Transverse colon (tissue), 4 donors: Measurements from ENCODE around the gene PPFIA4. TPM values are rescaled to one million over a fixed set of nuclear protein-coding genes. Genes with fewer than 3 reads are reported as not detected.

Experiments used
- DNase-seq: peaks from one replicate; pipeline ENCODE4 v3.0.0-alpha.2; 2019
- H3K27ac ChIP-seq, 4 donors: fragments of 200-600 bp; sonication (generic); 2 replicates each; pipeline ENCODE4 v1.5.1; 2016 to 2018; ENCODE audit warnings: inconsistent platforms in 4 of 4
- H3K27me3 ChIP-seq: fragments of 200-600 bp; sonication (generic); 2 replicates; pipeline ENCODE4 v1.5.1; 2017; ENCODE audit warnings: inconsistent platforms
- H3K36me3 ChIP-seq, 4 donors: fragments of 200-600 bp; sonication (generic); 2 replicates each; pipeline ENCODE4 v1.5.1; 2017 to 2019; ENCODE audit warnings: inconsistent platforms in 4 of 4
- H3K4me1 ChIP-seq, 4 donors: fragments of 200-600 bp; sonication (generic); 2 replicates each; pipeline ENCODE4 v1.5.1; 2017 to 2020; ENCODE audit warnings: inconsistent platforms in 4 of 4
- H3K4me3 ChIP-seq, 4 donors: fragments of 200-600 bp; sonication (generic); 1 replicate in 1 of 4; 2 replicates in 3 of 4; pipeline versions ENCODE4 v1.5.1 to v1.6.1; 2017 to 2019; ENCODE audit warnings: inconsistent platforms in 4 of 4
- H3K9me3 ChIP-seq, 2 donors: fragments of 200-600 bp; sonication (generic); 2 replicates each; pipeline ENCODE4 v1.5.1; 2017 to 2019; ENCODE audit warnings: inconsistent platforms in 2 of 2
- CTCF ChIP-seq, 5 experiments: fragments of 200-600 bp in 3 of 5; fragments of 450-650 bp in 2 of 5; sonication (generic) in 3 of 5; IDR thresholded peaks; 1 replicate in 2 of 5; 2 replicates in 3 of 5; pipeline ENCODE4 v1.5.1; 2016 to 2017; ENCODE audit warnings: antibody characterized with exemption in 5 of 5, inconsistent platforms in 3 of 5, mild to moderate bottlenecking in 2 of 5, moderate library complexity in 1 of 5
- EP300 ChIP-seq: sonication (generic); formaldehyde crosslinking; IDR thresholded peaks from one replicate; pipeline ENCODE4 v1.6.1; 2017; ENCODE audit warnings: antibody characterized with exemption, low read depth
- POLR2A ChIP-seq: fragments of 450-650 bp; IDR thresholded peaks from one replicate; pipeline ENCODE4 v1.6.1; 2016; ENCODE audit warnings: antibody characterized with exemption, mild to moderate bottlenecking, moderate library complexity
- POLR2AphosphoS5 ChIP-seq, 3 donors: sonication (generic); formaldehyde crosslinking; IDR thresholded peaks; one replicate each; pipeline ENCODE4 v1.6.1; 2016; ENCODE audit warnings: antibody characterized with exemption in 3 of 3
- WGBS, 2 donors: methylation state at CpG; one replicate each; pipeline ENCODE4 v1.1.5; 2018; ENCODE audit warnings: low coverage in 1 of 2; 5-methylcytosine and 5-hydroxymethylcytosine counted together
- in situ Hi-C, 4 donors: fragments of 200-750 bp; cut with MboI; loops; one replicate each; pipeline versions ENCODE4 v1.15.0 to v1.15.1; 2017; ENCODE audit warnings: low sequenced_read_pairs in 3 of 4, low pct_ligation_motif_present in 1 of 4, low pct_unique_long_range_greater_than_20kb in 1 of 4
- intact Hi-C: fragments of 100-400 bp; cut with DNase I; formaldehyde crosslinking; loops from one replicate; pipeline ENCODE4 v1.15.1; 2023; ENCODE audit warnings: low total_unique reads
- total RNA-seq, 4 donors: library from RNA; depleted of rRNA; stranded (reverse); fragments of >200 nt; gene quantifications; one replicate each; pipeline ENCODE4 v1.1.0, GENCODE V29; 2016

PPFIA4 gene
- total RNA-seq, 4 donors from 2014 or later, result 0.41 to 1.1 (median 0.48) TPM; not detected in 1

GRCh38 chr1:203112475-203112874 lies 86.2 kb downstream of the PPFIA4 start:
- H3K27me3 ChIP-seq, result peaks cover 57% of the 10 kb centered on the region
- no peaks in the 10 kb centered on the region for H3K36me3 ChIP-seq
- no peaks in the 10 kb centered on the region for H3K9me3 ChIP-seq
- in situ Hi-C loops (loop anchor here in 1 of 4 donors (10.0 kb wide), 1 partner anchor 102 kb away; no protein-coding TSS in a partner anchor), intact Hi-C loops (no loop called here)
- WGBS, 2 donors, result 59% methylated on average over 2 of the region's 2 CpGs; no CpG with 5 or more reads in 1 of the 2 donors
- no peaks in the 10 kb centered on the region for H3K4me1 ChIP-seq
- H3K27ac ChIP-seq, result no peak overlapping the region
- TF ChIP-seq EP300 (no peak), CTCF (IDR thresholded peaks at IDR 0.05) (no peak), POLR2A (no peak), POLR2AphosphoS5 (IDR thresholded peaks at IDR 0.05) (peak in 1 of 3 donors; percentile 11)
- H3K4me3 ChIP-seq, result no peak overlapping the region
- DNase-seq, result no peak

GRCh38 chr1:203113308-203113707 lies 87.0 kb downstream of the PPFIA4 start:
- no peak for DNase-seq
- in situ Hi-C loops, result loop anchor here in 1 of 4 donors (10.0 kb wide), 1 partner anchor 101 kb away; no protein-coding TSS in a partner anchor
- H3K27me3 ChIP-seq, result peaks cover 57% of the 10 kb centered on the region
- H3K27ac ChIP-seq, result no peak overlapping the region
- TF ChIP-seq POLR2AphosphoS5 (IDR thresholded peaks at IDR 0.05), result no peak
- TF ChIP-seq CTCF (IDR thresholded peaks at IDR 0.05), result no peak
- TF ChIP-seq POLR2A, result no peak
- TF ChIP-seq EP300, result no peak
- WGBS, 2 donors, result 73 to 90% methylated on average over 2 to 4 of the region's 4 CpGs
- no peak overlapping the region for H3K4me3 ChIP-seq
- H3K36me3 ChIP-seq, result no peaks in the 10 kb centered on the region
- no peaks in the 10 kb centered on the region for H3K9me3 ChIP-seq
- intact Hi-C loops, result no loop called here
- H3K4me1 ChIP-seq, result peaks cover 0 to 7% (median 3%) of the 10 kb centered on the region in 4 donors

- in situ Hi-C loops (loop anchor here in 1 of 4 donors (10.0 kb wide), 1 partner anchor 101 kb away; no protein-coding TSS in a partner anchor), intact Hi-C loops (no loop called here)
- Histone ChIP-seq H3K36me3 (no peaks in the 10 kb centered on the region), H3K9me3 (no peaks in the 10 kb centered on the region), H3K27ac (no peak overlapping the region), H3K4me3 (no peak overlapping the region), H3K4me1 (peaks cover 0 to 7% (median 3%) of the 10 kb centered on the region in 4 donors), H3K27me3 (peaks cover 58% of the 10 kb centered on the region)
- DNase-seq, result no peak
- TF ChIP-seq EP300, result no peak
- TF ChIP-seq POLR2A, result no peak
- no peak for TF ChIP-seq POLR2AphosphoS5 (IDR thresholded peaks at IDR 0.05)
- no peak for TF ChIP-seq CTCF (IDR thresholded peaks at IDR 0.05)
- WGBS, 2 donors, result 60 to 73% methylated on average over 7 of the region's 7 CpGs
These were observed 87.9 kb downstream of the PPFIA4 start for GRCh38 chr1:203114202-203114601.

- H3K27me3 ChIP-seq, result peaks cover 62% of the 10 kb centered on the region
- no peak for DNase-seq
- TF ChIP-seq CTCF (IDR thresholded peaks at IDR 0.05) (no peak), POLR2A (no peak), EP300 (no peak), POLR2AphosphoS5 (IDR thresholded peaks at IDR 0.05) (no peak)
- no peaks in the 10 kb centered on the region for H3K36me3 ChIP-seq
- H3K27ac ChIP-seq, result no peak overlapping the region
- H3K4me3 ChIP-seq, result no peak overlapping the region
- 54% methylated on average over 10 of the region's 10 CpGs; no CpG with 5 or more reads in 1 of the 2 donors for WGBS, 2 donors
- H3K9me3 ChIP-seq, result no peaks in the 10 kb centered on the region
- intact Hi-C loops, result loop anchor here (5.0 kb wide), 1 partner anchor 101 kb away; no protein-coding TSS in a partner anchor
- in situ Hi-C loops, result loop anchor here in 1 of 4 donors (10.0 kb wide), 1 partner anchor 99 kb away; no protein-coding TSS in a partner anchor
- H3K4me1 ChIP-seq, result peaks cover 0 to 7% (median 3%) of the 10 kb centered on the region in 4 donors
These were observed 90.0 kb downstream of the PPFIA4 start for GRCh38 chr1:203116091-203116820.
